ENCODE data around the gene MMP2.

MMP2 gene

DNA sequence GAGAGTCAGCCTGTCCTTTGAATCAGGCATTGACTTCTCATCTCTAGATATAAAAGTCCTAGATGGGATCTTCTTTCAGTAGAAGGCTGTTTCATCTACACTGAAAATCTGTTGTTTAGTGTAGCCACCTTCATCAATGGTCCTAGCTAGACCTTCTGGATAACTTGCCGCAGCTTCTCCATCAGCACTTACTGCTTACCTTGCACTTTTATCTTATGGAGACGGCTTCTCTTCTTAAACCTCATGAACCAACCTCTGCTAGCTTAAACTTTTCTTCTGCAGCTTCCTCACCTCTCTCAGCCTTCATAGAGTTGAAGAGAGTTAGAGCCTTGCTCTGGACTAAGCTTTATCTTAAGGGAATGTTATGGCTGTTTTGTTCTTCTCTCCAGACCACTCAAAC, 5.4 kb upstream of the MMP2 start:
- in situ Hi-C loops (cut with MboI; ENCODE audit: low pct_unique_long_range_greater_than_20kb, low sequenced_read_pairs, unreplicated experiment): no loop called here
- no peak for DNase-seq (ENCODE audit: low spot score)
- TF ChIP-seq CTCF (IDR thresholded peaks at IDR 0.05; ENCODE audit: extremely low read depth, insufficient read depth, missing control alignments): no peak

- no peak for DNase-seq (ENCODE audit: low spot score)
- in situ Hi-C loops (cut with MboI; ENCODE audit: low pct_unique_long_range_greater_than_20kb, low sequenced_read_pairs, unreplicated experiment): no loop called here
- TF ChIP-seq CTCF (IDR thresholded peaks at IDR 0.05; ENCODE audit: extremely low read depth, insufficient read depth, missing control alignments): no peak
Observed at GRCh38 chr16:55474821-55475220, 4.2 kb upstream of the MMP2 start.

DNA sequence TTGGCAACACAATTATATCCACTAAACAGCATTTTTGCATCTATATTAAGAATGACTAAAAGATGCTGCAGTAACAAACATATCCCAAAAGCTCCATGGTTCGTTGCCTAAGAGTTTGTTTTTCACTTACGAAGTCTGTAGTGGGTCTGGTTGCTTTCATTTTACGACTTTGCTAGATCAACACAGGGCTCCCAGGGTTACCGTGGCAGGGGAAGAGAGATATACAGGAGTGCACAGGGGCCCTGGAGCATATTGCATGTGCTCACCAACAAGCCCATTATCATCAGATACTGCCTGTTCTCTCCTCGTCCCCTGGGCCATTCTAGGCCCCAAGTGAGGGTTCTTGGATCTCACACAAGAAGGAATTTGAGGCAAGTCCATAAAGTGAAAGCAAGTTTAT, 3.1 kb upstream of the MMP2 start:
- no peak for TF ChIP-seq CTCF (IDR thresholded peaks at IDR 0.05; ENCODE audit: extremely low read depth, insufficient read depth, missing control alignments)
- in situ Hi-C loops (cut with MboI; ENCODE audit: low pct_unique_long_range_greater_than_20kb, low sequenced_read_pairs, unreplicated experiment): no loop called here
- DNase-seq (ENCODE audit: low spot score): no peak

- no peak for TF ChIP-seq CTCF (IDR thresholded peaks at IDR 0.05; ENCODE audit: extremely low read depth, insufficient read depth, missing control alignments)
- in situ Hi-C loops (cut with MboI; ENCODE audit: low pct_unique_long_range_greater_than_20kb, low sequenced_read_pairs, unreplicated experiment): no loop called here
- DNase-seq (ENCODE audit: low spot score): no peak
Observed at GRCh38 chr16:55476625-55477533, 2.1 kb upstream of the MMP2 start.

GRCh38 chr16:55477736-55478135, 1.3 kb upstream of the MMP2 start:
- in situ Hi-C loops (cut with MboI; ENCODE audit: low pct_unique_long_range_greater_than_20kb, low sequenced_read_pairs, unreplicated experiment): no loop called here
- no peak for DNase-seq (ENCODE audit: low spot score)
- no peak for TF ChIP-seq CTCF (IDR thresholded peaks at IDR 0.05; ENCODE audit: extremely low read depth, insufficient read depth, missing control alignments)

GRCh38 chr16:55479430-55480140, 587 bp downstream of the MMP2 start:
- no peak for DNase-seq (ENCODE audit: low spot score)
- in situ Hi-C loops (cut with MboI; ENCODE audit: low pct_unique_long_range_greater_than_20kb, low sequenced_read_pairs, unreplicated experiment): no loop called here
- TF ChIP-seq CTCF (IDR thresholded peaks at IDR 0.05; ENCODE audit: extremely low read depth, insufficient read depth, missing control alignments): no peak
